Measurements from ENCODE around the gene CD63. TPM values are rescaled to one million over a fixed set of nuclear protein-coding genes. Genes with fewer than 3 reads are reported as not detected.

CD63 gene
- total RNA-seq, result 100 to 1,000 TPM; 440 to 750 (median 627) TPM
- polyA plus RNA-seq, result 100 to 1,000 TPM; 395 to 693 (median 509) TPM
- long read RNA-seq, donor 1, transcript CD63-201 (8 exons, 1,070 nt), result major isoform, 327 of 490 reads
- long read RNA-seq, donor 1, transcript CD63-214 (7 exons, 949 nt), result minor isoform, 40 of 490 reads
- long read RNA-seq, donor 1, transcript CD63-205 (3 exons, 499 nt), result minor isoform, 14 of 490 reads
- long read RNA-seq, donor 1, transcript CD63-206 (5 exons, 648 nt), result minor isoform, 23 of 490 reads
- long read RNA-seq, donor 1, partial matches to known transcripts, result 75 of 490 reads
- long read RNA-seq, donor 1, other reads (novel, unspliced or antisense), result 0 of 490 reads
- long read RNA-seq, donor 2, transcript CD63-201 (8 exons, 1,070 nt), result major isoform, 204 of 304 reads
- long read RNA-seq, donor 2, transcript CD63-216 (2 exons, 230 nt), result minor isoform, 12 of 304 reads
- long read RNA-seq, donor 2, transcript CD63-206 (5 exons, 648 nt), result minor isoform, 11 of 304 reads
- long read RNA-seq, donor 2, transcript CD63-214 (7 exons, 949 nt), result minor isoform, 22 of 304 reads
- long read RNA-seq, donor 2, partial matches to known transcripts, result 41 of 304 reads
- long read RNA-seq, donor 2, other reads (novel, unspliced or antisense), result 0 of 304 reads

GRCh38 chr12:55728939-55729818, at the start of gene CD63:
Gene CD63 (minus strand): TSS chr12:55729009. CDS start chr12:55728341, 668 bp downstream.
- TF ChIP-seq POLR2AphosphoS5 (IDR thresholded peaks at IDR 0.05), result peak; percentile 78 to 86 (median 79)
- peak in 1 of 3 donors; percentile 37 for TF ChIP-seq POLR2A (IDR thresholded peaks at IDR 0.05)
- peak in 1 of 11 experiments; percentile 4 for TF ChIP-seq CTCF (IDR thresholded peaks at IDR 0.05 in 8 of 11, conservative IDR thresholded peaks at IDR 0.05 in 3 of 11)
- peaks cover 26 to 77% (median 59%) of the 10 kb centered on the region in 6 donors for H3K4me1 ChIP-seq
- peaks cover 0 to 34% (median 28%) of the 10 kb centered on the region in 6 donors for H3K36me3 ChIP-seq
- H3K27ac ChIP-seq, result peak within 1 kb of the TSS; percentile 82 to 99 (median 98)
- no peaks in the 10 kb centered on the region for H3K9me3 ChIP-seq
- no peaks in the 10 kb centered on the region for H3K27me3 ChIP-seq (replicated peaks in 1 of 7)
- peak within 1 kb of the TSS; percentile 65 to 84 (median 76) for H3K4me3 ChIP-seq
- 0 to 1% (median 0%) methylated on average over 35 to 61 of the region's 61 CpGs for WGBS, 5 donors
- DNase-seq, result peak; percentile 96
- intact Hi-C loops (cut with DNase I; ENCODE audit: low total_unique reads), result no loop called here

- H3K36me3 ChIP-seq, result peaks cover 0 to 99% (median 54%) of the 10 kb centered on the region in 6 donors
- TF ChIP-seq POLR2AphosphoS5 (IDR thresholded peaks at IDR 0.05), result no peak
- no peak for TF ChIP-seq POLR2A (IDR thresholded peaks at IDR 0.05)
- no peak for TF ChIP-seq CTCF (IDR thresholded peaks at IDR 0.05 in 8 of 11, conservative IDR thresholded peaks at IDR 0.05 in 3 of 11)
- WGBS, 5 donors, result 88 to 98% (median 92%) methylated on average over 3 of the region's 3 CpGs
- no peaks in the 10 kb centered on the region for H3K9me3 ChIP-seq
- no peak overlapping the region for H3K27ac ChIP-seq
- H3K27me3 ChIP-seq (replicated peaks in 1 of 7), result no peaks in the 10 kb centered on the region
- DNase-seq, result no peak
- H3K4me3 ChIP-seq, result no peak overlapping the region
- intact Hi-C loops (cut with DNase I; ENCODE audit: low total_unique reads), result no loop called here
- H3K4me1 ChIP-seq, result peaks cover 0 to under 1% (median 0%) of the 10 kb centered on the region in 6 donors
These were observed 49.0 kb upstream of the CD63 start for GRCh38 chr12:55777856-55778255.

GRCh38 chr12:55771736-55772135, 42.9 kb upstream of the CD63 start:
- Histone ChIP-seq H3K9me3 (no peaks in the 10 kb centered on the region), H3K36me3 (peaks cover 0 to 99% (median 25%) of the 10 kb centered on the region in 6 donors), H3K4me3 (no peak overlapping the region), H3K27me3 (replicated peaks in 1 of 7) (no peaks in the 10 kb centered on the region), H3K4me1 (peaks cover 0 to 16% (median 0%) of the 10 kb centered on the region in 6 donors), H3K27ac (no peak overlapping the region)
- no peak for DNase-seq
- no peak for TF ChIP-seq POLR2A (IDR thresholded peaks at IDR 0.05)
- no peak for TF ChIP-seq CTCF (IDR thresholded peaks at IDR 0.05 in 8 of 11, conservative IDR thresholded peaks at IDR 0.05 in 3 of 11)
- no peak for TF ChIP-seq POLR2AphosphoS5 (IDR thresholded peaks at IDR 0.05)
- intact Hi-C loops (cut with DNase I; ENCODE audit: low total_unique reads), result no loop called here
- 69 to 81% (median 73%) methylated on average over 6 of the region's 6 CpGs for WGBS, 5 donors

Data from spleen (tissue), 13 donors.